Stimulated activated CD4-positive, alpha-beta T cell treated with anti-CD3 and anti-CD28 coated beads, TNF-alpha, amount 100 ng/mL, for 4 hours (primary cell): ENCODE data around the gene MED10.

Source experiments
- DNase-seq, 3 experiments: peaks; one replicate each; pipeline ENCODE4 v3.0.0-alpha.2; 2020; ENCODE audit warnings: low read depth in 3 of 3

MED10 gene

GRCh38 chr5:6399980-6400910 is 21.9 kb upstream of the MED10 start:
- no peak for DNase-seq

GRCh38 chr5:6398570-6399230 is 20.4 kb upstream of the MED10 start:
- no peak for DNase-seq

GRCh38 chr5:6397536-6398269 is 19.4 kb upstream of the MED10 start:
- no peak for DNase-seq

GRCh38 chr5:6396836-6397535 is 18.6 kb upstream of the MED10 start:
- no peak for DNase-seq

- no peak for DNase-seq
Measured at GRCh38 chr5:6396043-6396442, 17.7 kb upstream of the MED10 start.

- no peak for DNase-seq
Measured at GRCh38 chr5:6395621-6396020, 17.3 kb upstream of the MED10 start.

GRCh38 chr5:6395102-6395445 is 16.7 kb upstream of the MED10 start:
- no peak for DNase-seq

- no peak for DNase-seq
Measured at GRCh38 chr5:6394429-6395101, 16.2 kb upstream of the MED10 start.

- DNase-seq = no peak
Measured at GRCh38 chr5:6393596-6394194, 15.3 kb upstream of the MED10 start.

- DNase-seq = no peak
Measured at GRCh38 chr5:6392561-6392960, 14.2 kb upstream of the MED10 start.

- DNase-seq = no peak
Measured at GRCh38 chr5:6391151-6391550, 12.8 kb upstream of the MED10 start.

- no peak for DNase-seq
Measured at GRCh38 chr5:6389946-6390530, 11.7 kb upstream of the MED10 start.

- no peak for DNase-seq
Measured at GRCh38 chr5:6389397-6389796, 11.1 kb upstream of the MED10 start.

- no peak for DNase-seq
Measured at GRCh38 chr5:6387970-6388369, 9.6 kb upstream of the MED10 start.

GRCh38 chr5:6386271-6386670 is 7.9 kb upstream of the MED10 start:
- DNase-seq = no peak

GRCh38 chr5:6384856-6385255 is 6.5 kb upstream of the MED10 start:
- no peak for DNase-seq

GRCh38 chr5:6383376-6383775 is 5.0 kb upstream of the MED10 start:
- no peak for DNase-seq

GRCh38 chr5:6379246-6379645 is 899 bp upstream of the MED10 start:
- no peak for DNase-seq

GRCh38 chr5:6378766-6379103 is 388 bp upstream of the MED10 start:
- no peak for DNase-seq

GRCh38 chr5:6377582-6377904 is 804 bp downstream of the MED10 start:
- DNase-seq = no peak

- no peak for DNase-seq
Measured at GRCh38 chr5:6376974-6377520, 1.3 kb downstream of the MED10 start.
